Erythroblast (primary cell): Measurements from ENCODE around the gene GPR157.

Experiments used
- GATA1 ChIP-seq: IDR thresholded peaks from 2 replicates; pipeline ENCODE4 v1.6.1; 2011; ENCODE audit warnings: low read depth, mild to moderate bottlenecking, control low read depth, low read length, moderate library complexity
- POLR2A ChIP-seq: IDR thresholded peaks from 2 replicates; pipeline ENCODE4 v1.6.1; 2011; ENCODE audit warnings: mild to moderate bottlenecking, low read length

- no peak for TF ChIP-seq POLR2A
- TF ChIP-seq GATA1: no peak
Observed at GRCh38 chr1:9128166-9128519, 759 bp downstream of the GPR157 start.
